HepG2 (cell line): Measurements from ENCODE around the gene ASL. TPM values are rescaled to one million over a fixed set of nuclear protein-coding genes. Genes with fewer than 3 reads are reported as not detected.
A peak's percentile ranks its signal among the peaks of the same experiment; 100 is the strongest.

Experiments
- ARNTL ChIP-seq: sonication (generic); formaldehyde crosslinking; IDR thresholded peaks from 2 replicates; pipeline ENCODE4 v1.4.0; 2020; ENCODE audit warnings: mild to moderate bottlenecking, missing genetic modification reagents
- ATF6 ChIP-seq: sonication (generic); formaldehyde crosslinking; conservative IDR thresholded peaks from 2 replicates; pipeline ENCODE4 v1.4.0; 2020; ENCODE audit warnings: missing genetic modification reagents
- CSRNP2 ChIP-seq: sonication (generic); formaldehyde crosslinking; conservative IDR thresholded peaks from 2 replicates; pipeline ENCODE4 v1.8.0; 2022; ENCODE audit warnings: low read depth, missing genetic modification reagents
- ELK4 ChIP-seq: sonication (generic); formaldehyde crosslinking; IDR thresholded peaks from 2 replicates; pipeline ENCODE4 v1.9.0; 2021; ENCODE audit warnings: missing genetic modification reagents, borderline replicate concordance
- JDP2 ChIP-seq: sonication (generic); formaldehyde crosslinking; IDR thresholded peaks from 2 replicates; pipeline ENCODE4 v1.8.1; 2022; ENCODE audit warnings: missing genetic modification reagents, borderline replicate concordance
- KDM1A ChIP-seq: IDR thresholded peaks from 2 replicates; pipeline ENCODE4 v1.6.1; 2016; ENCODE audit warnings: missing compliant biosample characterization
- MLLT10 ChIP-seq: sonication (generic); formaldehyde crosslinking; IDR thresholded peaks from 2 replicates; pipeline ENCODE4 v1.4.0; 2020; ENCODE audit warnings: missing genetic modification reagents
- MYC ChIP-seq: sonication (generic); formaldehyde crosslinking; IDR thresholded peaks from 2 replicates; pipeline ENCODE4 v1.9.0; 2021; ENCODE audit warnings: missing genetic modification reagents, borderline replicate concordance
- NR2C2 ChIP-seq: sonication (generic); formaldehyde crosslinking; IDR thresholded peaks from 2 replicates; pipeline ENCODE4 v1.4.0; 2020; ENCODE audit warnings: missing genetic modification reagents, mild to moderate bottlenecking, moderate library complexity, borderline replicate concordance
- PLSCR1 ChIP-seq: sonication (generic); formaldehyde crosslinking; IDR thresholded peaks from 2 replicates; pipeline ENCODE4 v1.5.0; 2020; ENCODE audit warnings: missing genetic modification reagents, mild to moderate bottlenecking, borderline replicate concordance
- RARA ChIP-seq: IDR thresholded peaks from 2 replicates; pipeline ENCODE4 v1.6.1; 2016; ENCODE audit warnings: missing genetic modification reagents, missing compliant biosample characterization
- SMAD9 ChIP-seq: sonication (generic); formaldehyde crosslinking; IDR thresholded peaks from 2 replicates; pipeline ENCODE4 v1.5.1; 2020; ENCODE audit warnings: mild to moderate bottlenecking, missing genetic modification reagents
- SMARCE1 ChIP-seq: fragments of 450-650 bp; IDR thresholded peaks from 2 replicates; pipeline ENCODE4 v1.6.1; 2017; ENCODE audit warnings: borderline replicate concordance
- SMYD3 ChIP-seq: sonication (generic); formaldehyde crosslinking; IDR thresholded peaks from 2 replicates; pipeline ENCODE4 v1.8.1; 2023; ENCODE audit warnings: mild to moderate bottlenecking, missing genetic modification reagents
- SNRNP70 ChIP-seq: fragments of 200-400 bp; formaldehyde crosslinking; IDR thresholded peaks from 2 replicates; pipeline ENCODE4 v1.6.1; 2017; ENCODE audit warnings: mild to moderate bottlenecking, low read depth, low read length, moderate library complexity
- ZNF10 ChIP-seq: sonication (generic); formaldehyde crosslinking; IDR thresholded peaks from 2 replicates; pipeline ENCODE4 v1.4.0; 2020; ENCODE audit warnings: mild to moderate bottlenecking, low read depth, missing genetic modification reagents, borderline replicate concordance
- ZNF235 ChIP-seq: sonication (generic); formaldehyde crosslinking; IDR thresholded peaks from 2 replicates; pipeline ENCODE4 v1.8.1; 2023; ENCODE audit warnings: mild to moderate bottlenecking, missing genetic modification reagents, borderline replicate concordance
- ZNF292 ChIP-seq: sonication (generic); formaldehyde crosslinking; IDR thresholded peaks from 2 replicates; pipeline ENCODE4 v1.8.1; 2022; ENCODE audit warnings: mild to moderate bottlenecking, low read depth, missing genetic modification reagents, borderline replicate concordance
- ZNF792 ChIP-seq: IDR thresholded peaks from 2 replicates; pipeline ENCODE4 v1.6.1; 2016
- ZNF839 ChIP-seq: sonication (generic); formaldehyde crosslinking; IDR thresholded peaks from 2 replicates; pipeline ENCODE4 v1.4.0; 2020; ENCODE audit warnings: missing genetic modification reagents, mild to moderate bottlenecking, borderline replicate concordance
- ZSCAN5A ChIP-seq: sonication (generic); formaldehyde crosslinking; IDR thresholded peaks from 2 replicates; pipeline ENCODE4 v1.8.0; 2022; ENCODE audit warnings: mild to moderate bottlenecking, missing genetic modification reagents, borderline replicate concordance
- polyA plus RNA-seq, 8 experiments: library from polyadenylated mRNA; depleted of rRNA in 3 of 8; stranded (reverse) in 7 of 8; unstranded in 1 of 8; fragments of >200 nt; fragmentation: Illumina TruSeq in 4 of 8; extraction: Trizol in 4 of 8; gene quantifications; 2 replicates each; pipeline versions ENCODE4 v1.2.1 to v1.2.3, GENCODE V29; 2011 to 2016; ENCODE audit warnings: low read depth in 4 of 8, missing spikeins in 1 of 8, mixed read lengths in 1 of 8; ENCODE audit not compliant: insufficient read depth in 1 of 8
- total RNA-seq, 5 experiments: library from RNA; depleted of rRNA; stranded (reverse); fragments of >200 nt; fragmentation: Illumina TruSeq; extraction: Trizol; gene quantifications; 2 replicates each; pipeline ENCODE4 v1.2.3, GENCODE V29; 2016; ENCODE audit warnings: low read depth in 1 of 5

ASL gene
- total and polyA plus RNA-seq, 2 of the 13 experiments (the other 11 are each of a cell fraction or from before 2014, with no cell fraction given) = 71.4 to 96.5 TPM

- TF ChIP-seq SMARCE1 = no peak
- peak; percentile 74 for TF ChIP-seq ZNF792 (CRISPR knock-in tag)
- peak; percentile 74 for TF ChIP-seq NR2C2 (CRISPR knock-in tag)
- TF ChIP-seq RARA (CRISPR knock-in tag) = 0 out of 2 replicates have a peak, but pooled peaks have one; percentile 29
- TF ChIP-seq MLLT10 (CRISPR knock-in tag) = no peak
- TF ChIP-seq JDP2 (CRISPR knock-in tag) = no peak
- TF ChIP-seq ARNTL (CRISPR knock-in tag) = peak; percentile 31; the same call in 1 of the 2 replicates
- no peak for TF ChIP-seq PLSCR1 (CRISPR knock-in tag)
- TF ChIP-seq SNRNP70 = no peak
- peak; percentile 28; the same call in 1 of the 2 replicates for TF ChIP-seq ZNF235
- TF ChIP-seq KDM1A (CRISPR knock-in tag) = no peak
- TF ChIP-seq CSRNP2 = no peak
- TF ChIP-seq MYC = peak; percentile 90
- peak; percentile 43; the same call in 1 of the 2 replicates for TF ChIP-seq ZSCAN5A (CRISPR knock-in tag)
- TF ChIP-seq SMYD3 (CRISPR knock-in tag) = no peak
- TF ChIP-seq SMAD9 = 0 out of 2 replicates have a peak, but pooled peaks have one; percentile 26
- no peak for TF ChIP-seq ZNF10
- no peak; the same call in 1 of the 2 replicates for TF ChIP-seq ZNF292 (CRISPR knock-in tag)
- TF ChIP-seq ELK4 (CRISPR knock-in tag) = no peak
- TF ChIP-seq ATF6 (CRISPR knock-in tag) = no peak
- no peak; the same call in 1 of the 2 replicates for TF ChIP-seq ZNF839 (CRISPR knock-in tag)
Observed at GRCh38 chr7:66114743-66115649, 39.4 kb downstream of the ASL start, which contains the start of gene CRCP (continued).
